Liver (tissue), 9 donors: ENCODE results near the gene KIFC3. TPM values are rescaled to one million over a fixed set of nuclear protein-coding genes. Genes with fewer than 3 reads are reported as not detected.
"Not testable (repeated sequence)": the region's sequence is repeated elsewhere in the genome, so short reads cannot be mapped to it uniquely, and the experiment has no call there.

Source experiments
- DNase-seq: peaks from one replicate; pipeline ENCODE4 v3.0.0-alpha.2; 2017; ENCODE audit warnings: low spot score
- H3K27ac ChIP-seq, 2 donors: one replicate each; pipeline ENCODE4 v1.7.0; 2013; ENCODE audit warnings: inconsistent platforms in 2 of 2, low read length in 2 of 2, control low read depth in 1 of 2, low read depth in 1 of 2, mild to moderate bottlenecking in 1 of 2
- H3K27me3 ChIP-seq, 4 donors: one replicate each; pipeline versions ENCODE4 v1.6.1 to v1.7.0; 2013; ENCODE audit warnings: low read length in 3 of 4, inconsistent platforms in 1 of 4, mild to moderate bottlenecking in 1 of 4, moderate library complexity in 1 of 4; ENCODE audit not compliant: control insufficient read depth in 4 of 4, insufficient read depth in 4 of 4
- H3K36me3 ChIP-seq, 4 donors: one replicate each; pipeline versions ENCODE4 v1.6.1 to v1.7.0; 2013; ENCODE audit warnings: low read length in 3 of 4, mild to moderate bottlenecking in 3 of 4, low read depth in 1 of 4, moderate library complexity in 1 of 4; ENCODE audit not compliant: control insufficient read depth in 4 of 4, insufficient read depth in 3 of 4
- H3K4me1 ChIP-seq, 4 donors: one replicate each; pipeline versions ENCODE4 v1.6.1 to v1.7.0; 2013; ENCODE audit warnings: low read length in 3 of 4, mild to moderate bottlenecking in 3 of 4, moderate library complexity in 1 of 4; ENCODE audit not compliant: control insufficient read depth in 4 of 4, insufficient read depth in 4 of 4
- H3K4me3 ChIP-seq, 3 donors: one replicate each; pipeline versions ENCODE4 v1.6.1 to v1.7.0; 2013; ENCODE audit warnings: low read length in 3 of 3, control low read depth in 1 of 3, low read depth in 1 of 3, mild to moderate bottlenecking in 1 of 3
- H3K9ac ChIP-seq, 2 donors: one replicate each; pipeline ENCODE4 v1.7.0; 2013; ENCODE audit warnings: low read length in 2 of 2, mild to moderate bottlenecking in 2 of 2, moderate library complexity in 2 of 2, control low read depth in 1 of 2, low read depth in 1 of 2
- H3K9me3 ChIP-seq, 4 donors: one replicate each; pipeline versions ENCODE4 v1.6.1 to v1.7.0; 2013; ENCODE audit warnings: low read length in 3 of 4; ENCODE audit not compliant: control insufficient read depth in 4 of 4
- FOXA1 ChIP-seq: IDR thresholded peaks from 2 replicates; pipeline ENCODE4 v1.6.1; 2016; ENCODE audit warnings: antibody characterized with exemption
- FOXA2 ChIP-seq: IDR thresholded peaks from 2 replicates; pipeline ENCODE4 v1.6.1; 2016; ENCODE audit warnings: antibody characterized with exemption
- GABPA ChIP-seq, 2 donors: IDR thresholded peaks in 1 of 2; conservative IDR thresholded peaks in 1 of 2; 2 replicates each; pipeline ENCODE4 v1.6.1; 2016; ENCODE audit warnings: antibody characterized with exemption in 2 of 2, mild to moderate bottlenecking in 1 of 2, moderate library complexity in 1 of 2
- HNF4A ChIP-seq, 2 donors: conservative IDR thresholded peaks; 2 replicates each; pipeline ENCODE4 v1.6.1; 2016; ENCODE audit warnings: antibody characterized with exemption in 2 of 2, mild to moderate bottlenecking in 2 of 2
- HNF4G ChIP-seq: IDR thresholded peaks from 2 replicates; pipeline ENCODE4 v1.6.1; 2016; ENCODE audit warnings: antibody characterized with exemption
- MAX ChIP-seq: IDR thresholded peaks from 2 replicates; pipeline ENCODE4 v1.6.1; 2016; ENCODE audit warnings: antibody characterized with exemption
- NR2F2 ChIP-seq: IDR thresholded peaks from 2 replicates; pipeline ENCODE4 v1.6.1; 2016; ENCODE audit warnings: antibody characterized with exemption
- RXRA ChIP-seq, 2 donors: IDR thresholded peaks; 2 replicates each; pipeline ENCODE4 v1.6.1; 2017 to 2018; ENCODE audit warnings: antibody characterized with exemption in 2 of 2, mild to moderate bottlenecking in 1 of 2
- SP1 ChIP-seq: IDR thresholded peaks from 2 replicates; pipeline ENCODE4 v1.6.1; 2018; ENCODE audit warnings: antibody characterized with exemption, mild to moderate bottlenecking
- TAF1 ChIP-seq: conservative IDR thresholded peaks from 2 replicates; pipeline ENCODE4 v1.6.1; 2016; ENCODE audit warnings: antibody characterized with exemption, mild to moderate bottlenecking
- YY1 ChIP-seq: IDR thresholded peaks from 2 replicates; pipeline ENCODE4 v1.6.1; 2016; ENCODE audit warnings: antibody characterized with exemption, mild to moderate bottlenecking
- WGBS: extraction: QIAGEN DNeasy Blood & Tissue Kit; methylation state at CpG from one replicate; pipeline ENCODE4 v1.1.7; 2013; 5-methylcytosine and 5-hydroxymethylcytosine counted together
- polyA plus RNA-seq, 2 donors: library from polyadenylated mRNA; stranded (reverse) in 1 of 2; unstranded in 1 of 2; fragments of 200-250 nt in 1 of 2; fragments of >200 nt in 1 of 2; fragmentation: Nextera tagmentation in 1 of 2; extraction: Ambion mirVana in 1 of 2; gene quantifications; one replicate each; pipeline versions ENCODE4 v1.2.1 to v1.2.3, GENCODE V29; 2013 to 2015
- total RNA-seq, 2 donors: library from RNA; depleted of rRNA; stranded (reverse); fragments of >200 nt; gene quantifications; one replicate each; pipeline ENCODE4 v1.2.3, GENCODE V29; 2014
- TF ChIP-seq, protein P1 (sequence below): fragments of 150-350 bp; IDR thresholded peaks from 2 replicates; pipeline ENCODE4 v1.5.1; 2017; ENCODE audit warnings: improper control_type of control experiment, low read depth, low read length; ENCODE audit not compliant: missing input control
- TF ChIP-seq, protein P2 (sequence below): IDR thresholded peaks from 2 replicates; pipeline ENCODE4 v1.6.1; 2016; ENCODE audit warnings: antibody characterized with exemption
- donor health status: healthy.
- donor health status: healthy.
- donor health status: healthy.
- donor health status: healthy.
- donor health status: healthy.

KIFC3 gene
- total and polyA plus RNA-seq, 4 donors: 16.5 to 103 (median 27.4) TPM

DNA sequence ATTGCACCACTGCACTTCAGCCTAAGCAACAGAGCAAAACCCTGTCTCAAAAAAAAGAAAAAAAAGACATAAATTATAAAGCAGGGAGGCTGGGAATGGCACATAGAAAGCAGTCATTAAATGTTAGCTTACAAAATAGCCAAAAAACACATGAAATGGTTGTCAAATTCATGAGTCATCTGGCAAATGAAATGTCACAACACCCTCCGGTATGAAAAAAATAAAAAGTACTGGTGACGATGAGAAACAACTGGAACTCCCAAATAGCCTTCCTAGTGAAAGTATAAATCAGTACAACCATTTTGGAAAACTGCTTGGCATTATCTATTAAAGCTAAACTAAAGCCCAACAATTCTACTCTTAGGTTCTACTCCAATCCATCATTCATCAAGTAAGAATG, 70.3 kb downstream of the KIFC3 start:
- Histone ChIP-seq H3K4me1 (peaks cover 8 to 21% (median 17%) of the 10 kb centered on the region in 4 donors), H3K36me3 (no peaks in the 10 kb centered on the region), H3K9me3 (no peaks in the 10 kb centered on the region), H3K9ac (no peak overlapping the region), H3K27me3 (no peaks in the 10 kb centered on the region), H3K4me3 (no peak overlapping the region), H3K27ac (no peak overlapping the region)
- DNase-seq: no peak
- TF ChIP-seq GABPA (IDR thresholded peaks at IDR 0.05 in 1 of 2, conservative IDR thresholded peaks at IDR 0.05 in 1 of 2) (no peak), RXRA (IDR thresholded peaks at IDR 0.05) (no peak), NR2F2 (no peak), HNF4A (conservative IDR thresholded peaks at IDR 0.05) (no peak), FOXA2 (no peak), MAX (no peak), YY1 (no peak), TAF1 (no peak), HNF4G (no peak)
- TF ChIP-seq, protein P1, sequence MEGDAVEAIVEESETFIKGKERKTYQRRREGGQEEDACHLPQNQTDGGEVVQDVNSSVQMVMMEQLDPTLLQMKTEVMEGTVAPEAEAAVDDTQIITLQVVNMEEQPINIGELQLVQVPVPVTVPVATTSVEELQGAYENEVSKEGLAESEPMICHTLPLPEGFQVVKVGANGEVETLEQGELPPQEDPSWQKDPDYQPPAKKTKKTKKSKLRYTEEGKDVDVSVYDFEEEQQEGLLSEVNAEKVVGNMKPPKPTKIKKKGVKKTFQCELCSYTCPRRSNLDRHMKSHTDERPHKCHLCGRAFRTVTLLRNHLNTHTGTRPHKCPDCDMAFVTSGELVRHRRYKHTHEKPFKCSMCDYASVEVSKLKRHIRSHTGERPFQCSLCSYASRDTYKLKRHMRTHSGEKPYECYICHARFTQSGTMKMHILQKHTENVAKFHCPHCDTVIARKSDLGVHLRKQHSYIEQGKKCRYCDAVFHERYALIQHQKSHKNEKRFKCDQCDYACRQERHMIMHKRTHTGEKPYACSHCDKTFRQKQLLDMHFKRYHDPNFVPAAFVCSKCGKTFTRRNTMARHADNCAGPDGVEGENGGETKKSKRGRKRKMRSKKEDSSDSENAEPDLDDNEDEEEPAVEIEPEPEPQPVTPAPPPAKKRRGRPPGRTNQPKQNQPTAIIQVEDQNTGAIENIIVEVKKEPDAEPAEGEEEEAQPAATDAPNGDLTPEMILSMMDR: no peak
- 78% methylated on average over 2 of the region's 2 CpGs for WGBS

GRCh38 chr16:57730771-57731730, 71.2 kb downstream of the KIFC3 start:
- H3K9ac ChIP-seq: no peak overlapping the region
- no peak for TF ChIP-seq FOXA1
- TF ChIP-seq FOXA2: no peak
- TF ChIP-seq, protein P2, sequence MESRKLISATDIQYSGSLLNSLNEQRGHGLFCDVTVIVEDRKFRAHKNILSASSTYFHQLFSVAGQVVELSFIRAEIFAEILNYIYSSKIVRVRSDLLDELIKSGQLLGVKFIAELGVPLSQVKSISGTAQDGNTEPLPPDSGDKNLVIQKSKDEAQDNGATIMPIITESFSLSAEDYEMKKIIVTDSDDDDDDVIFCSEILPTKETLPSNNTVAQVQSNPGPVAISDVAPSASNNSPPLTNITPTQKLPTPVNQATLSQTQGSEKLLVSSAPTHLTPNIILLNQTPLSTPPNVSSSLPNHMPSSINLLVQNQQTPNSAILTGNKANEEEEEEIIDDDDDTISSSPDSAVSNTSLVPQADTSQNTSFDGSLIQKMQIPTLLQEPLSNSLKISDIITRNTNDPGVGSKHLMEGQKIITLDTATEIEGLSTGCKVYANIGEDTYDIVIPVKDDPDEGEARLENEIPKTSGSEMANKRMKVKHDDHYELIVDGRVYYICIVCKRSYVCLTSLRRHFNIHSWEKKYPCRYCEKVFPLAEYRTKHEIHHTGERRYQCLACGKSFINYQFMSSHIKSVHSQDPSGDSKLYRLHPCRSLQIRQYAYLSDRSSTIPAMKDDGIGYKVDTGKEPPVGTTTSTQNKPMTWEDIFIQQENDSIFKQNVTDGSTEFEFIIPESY: no peak
- no peak for TF ChIP-seq NR2F2
- no peak for TF ChIP-seq GABPA (IDR thresholded peaks at IDR 0.05 in 1 of 2, conservative IDR thresholded peaks at IDR 0.05 in 1 of 2)
- no peak for TF ChIP-seq TAF1
- TF ChIP-seq HNF4G: no peak
- no peak for TF ChIP-seq YY1
- TF ChIP-seq, protein P1: no peak
- no peak for TF ChIP-seq SP1
- no peaks in the 10 kb centered on the region for H3K9me3 ChIP-seq

GRCh38 chr16:57729852-57730251, 72.4 kb downstream of the KIFC3 start:
- not testable (repeated sequence) for DNase-seq

More at GRCh38 chr16:57730771-57731730, 71.2 kb downstream of the KIFC3 start:
- DNase-seq: no peak
- Histone ChIP-seq H3K27me3 (no peaks in the 10 kb centered on the region), H3K36me3 (no peaks in the 10 kb centered on the region), H3K4me3 (no peak overlapping the region), H3K4me1 (peaks cover 4 to 11% (median 8%) of the 10 kb centered on the region in 4 donors), H3K27ac (no peak overlapping the region)
- 83% methylated on average over 13 of the region's 13 CpGs for WGBS

More at GRCh38 chr16:57729852-57730251, 72.4 kb downstream of the KIFC3 start:
- WGBS: 93% methylated on average over 6 of the region's 6 CpGs
- not testable (repeated sequence) for H3K4me3 ChIP-seq, H3K9me3 ChIP-seq, H3K4me1 ChIP-seq, H3K36me3 ChIP-seq, H3K27me3 ChIP-seq, H3K9ac ChIP-seq, H3K27ac ChIP-seq
